C4-2B (cell line): Measurements from ENCODE around the gene SIMC1.

ENCODE experiments used
- CTCF ChIP-seq: fragments of 450-650 bp; conservative IDR thresholded peaks from 2 replicates; pipeline ENCODE4 v1.5.1; 2017; ENCODE audit warnings: mild to moderate bottlenecking
- ZFX ChIP-seq: fragments of 450-650 bp; IDR thresholded peaks from 2 replicates; pipeline ENCODE4 v1.6.1; 2017

GRCh38 chr5:176188506-176189193 lies 49.6 kb upstream of the SIMC1 start:
- no peak for TF ChIP-seq CTCF
- no peak for TF ChIP-seq ZFX
